IgD-negative memory B cell (primary cell): ENCODE data around the gene KCNK7. TPM values are rescaled to one million over a fixed set of nuclear protein-coding genes. Genes with fewer than 3 reads are reported as not detected.

Source experiments
- H3K27ac Mint-ChIP-seq, 3 donors: one replicate each; pipeline ENCODE4 v1.8.0; 2020 to 2022; ENCODE audit warnings: mild to moderate bottlenecking in 3 of 3, mixed read lengths in 3 of 3, moderate library complexity in 1 of 3
- H3K27me3 Mint-ChIP-seq: one replicate; pipeline ENCODE4 v1.8.0; 2021; ENCODE audit warnings: mixed read lengths
- H3K36me3 Mint-ChIP-seq: one replicate; pipeline ENCODE4 v1.8.0; 2020; ENCODE audit warnings: mild to moderate bottlenecking, mixed read lengths
- H3K4me1 Mint-ChIP-seq, 3 donors: one replicate each; pipeline ENCODE4 v1.8.0; 2020 to 2022; ENCODE audit warnings: mixed read lengths in 3 of 3, mild to moderate bottlenecking in 1 of 3
- H3K4me3 Mint-ChIP-seq, 4 donors: one replicate each; pipeline ENCODE4 v1.8.0; 2020 to 2022; ENCODE audit warnings: mild to moderate bottlenecking in 4 of 4, mixed read lengths in 4 of 4, moderate library complexity in 3 of 4
- H3K9me3 Mint-ChIP-seq, 3 donors: one replicate each; pipeline ENCODE4 v1.8.0; 2020 to 2021; ENCODE audit warnings: mixed read lengths in 3 of 3, mild to moderate bottlenecking in 1 of 3
- polyA plus RNA-seq: library from polyadenylated mRNA; unstranded; fragments of 300-500 nt; fragmentation: Illumina TruSeq; gene quantifications from one replicate; pipeline ENCODE4 v1.2.3, GENCODE V29; 2021

Gene KCNK7
- polyA plus RNA-seq, 1 donor from 2014 or later, result not detected

GRCh38 chr11:65609665-65610064 is 14.1 kb upstream of the KCNK7 start:
- Mint-ChIP-seq H3K4me3 (peak overlapping the region in 1 of 4 donors; percentile 71), H3K27ac (peak overlapping the region; percentile 28 to 95 (median 65))

GRCh38 chr11:65609229-65609628 is 13.6 kb upstream of the KCNK7 start:
- Mint-ChIP-seq H3K27me3 (peaks cover 1% of the 10 kb centered on the region), H3K36me3 (peaks cover 2% of the 10 kb centered on the region), H3K4me3 (peak overlapping the region in 2 of 4 donors; percentile 65 to 71), H3K4me1 (peaks cover 6 to 29% (median 20%) of the 10 kb centered on the region in 3 donors), H3K9me3 (no peaks in the 10 kb centered on the region), H3K27ac (peak overlapping the region in 1 of 3 donors; percentile 65)

More at GRCh38 chr11:65609665-65610064, 14.1 kb upstream of the KCNK7 start:
- Mint-ChIP-seq H3K4me1 (peaks cover 6 to 29% (median 20%) of the 10 kb centered on the region in 3 donors), H3K27me3 (peaks cover 1% of the 10 kb centered on the region), H3K36me3 (peaks cover 2% of the 10 kb centered on the region), H3K9me3 (no peaks in the 10 kb centered on the region)

GRCh38 chr11:65607614-65608426 is 12.2 kb upstream of the KCNK7 start:
- peaks cover 17 to 37% (median 21%) of the 10 kb centered on the region in 3 donors for H3K4me1 Mint-ChIP-seq
- H3K9me3 Mint-ChIP-seq, result no peaks in the 10 kb centered on the region
- peaks cover 2% of the 10 kb centered on the region for H3K36me3 Mint-ChIP-seq
- no peak overlapping the region for H3K27ac Mint-ChIP-seq
- peak overlapping the region in 2 of 4 donors; percentile 54 to 71 for H3K4me3 Mint-ChIP-seq
- peaks cover 1% of the 10 kb centered on the region for H3K27me3 Mint-ChIP-seq

- peak overlapping the region in 1 of 4 donors; percentile 79 for H3K4me3 Mint-ChIP-seq
- H3K27me3 Mint-ChIP-seq, result peaks cover 1% of the 10 kb centered on the region
- H3K36me3 Mint-ChIP-seq, result peaks cover 2% of the 10 kb centered on the region
- H3K4me1 Mint-ChIP-seq, result peaks cover 13 to 30% (median 16%) of the 10 kb centered on the region in 3 donors
- H3K27ac Mint-ChIP-seq, result no peak overlapping the region
- H3K9me3 Mint-ChIP-seq, result no peaks in the 10 kb centered on the region
Observed at GRCh38 chr11:65606876-65607613, 11.4 kb upstream of the KCNK7 start.

- Mint-ChIP-seq H3K9me3 (no peaks in the 10 kb centered on the region), H3K27ac (no peak overlapping the region), H3K4me3 (no peak overlapping the region)
Observed at GRCh38 chr11:65604258-65604657, 8.7 kb upstream of the KCNK7 start.

GRCh38 chr11:65599955-65600246 is 4.3 kb upstream of the KCNK7 start:
- Mint-ChIP-seq H3K4me1 (peaks cover 10 to 18% (median 12%) of the 10 kb centered on the region in 3 donors), H3K27me3 (no peaks in the 10 kb centered on the region), H3K4me3 (no peak overlapping the region), H3K36me3 (no peaks in the 10 kb centered on the region), H3K27ac (no peak overlapping the region), H3K9me3 (no peaks in the 10 kb centered on the region)

More at GRCh38 chr11:65604258-65604657, 8.7 kb upstream of the KCNK7 start:
- Mint-ChIP-seq H3K36me3 (peaks cover 2% of the 10 kb centered on the region), H3K27me3 (no peaks in the 10 kb centered on the region), H3K4me1 (peaks cover 10 to 16% (median 12%) of the 10 kb centered on the region in 3 donors)

GRCh38 chr11:65599216-65599954 is 3.8 kb upstream of the KCNK7 start:
- H3K4me1 Mint-ChIP-seq, result peaks cover 12 to 19% (median 12%) of the 10 kb centered on the region in 3 donors
- no peaks in the 10 kb centered on the region for H3K27me3 Mint-ChIP-seq
- H3K4me3 Mint-ChIP-seq, result no peak overlapping the region
- no peaks in the 10 kb centered on the region for H3K36me3 Mint-ChIP-seq
- H3K27ac Mint-ChIP-seq, result no peak overlapping the region
- no peaks in the 10 kb centered on the region for H3K9me3 Mint-ChIP-seq

- H3K36me3 Mint-ChIP-seq, result no peaks in the 10 kb centered on the region
- peaks cover 5 to 16% (median 10%) of the 10 kb centered on the region in 3 donors for H3K4me1 Mint-ChIP-seq
- H3K27ac Mint-ChIP-seq, result no peak overlapping the region
- H3K9me3 Mint-ChIP-seq, result no peaks in the 10 kb centered on the region
- H3K27me3 Mint-ChIP-seq, result no peaks in the 10 kb centered on the region
- H3K4me3 Mint-ChIP-seq, result no peak overlapping the region
Observed at GRCh38 chr11:65598258-65598699, 2.7 kb upstream of the KCNK7 start.

GRCh38 chr11:65596520-65596919 is 920 bp upstream of the KCNK7 start:
- Mint-ChIP-seq H3K27me3 (no peaks in the 10 kb centered on the region), H3K4me3 (no peak overlapping the region)

GRCh38 chr11:65595131-65595530 is 469 bp downstream of the KCNK7 start:
- peak overlapping the region in 1 of 4 donors; percentile 65 for H3K4me3 Mint-ChIP-seq
- peaks cover 0 to 12% (median 5%) of the 10 kb centered on the region in 3 donors for H3K4me1 Mint-ChIP-seq
- no peaks in the 10 kb centered on the region for H3K9me3 Mint-ChIP-seq
- H3K36me3 Mint-ChIP-seq, result no peaks in the 10 kb centered on the region
- H3K27me3 Mint-ChIP-seq, result no peaks in the 10 kb centered on the region
- no peak overlapping the region for H3K27ac Mint-ChIP-seq

More at GRCh38 chr11:65596520-65596919, 920 bp upstream of the KCNK7 start:
- Mint-ChIP-seq H3K9me3 (no peaks in the 10 kb centered on the region), H3K27ac (no peak overlapping the region), H3K36me3 (no peaks in the 10 kb centered on the region), H3K4me1 (peaks cover 0 to 12% (median 5%) of the 10 kb centered on the region in 3 donors)

GRCh38 chr11:65593518-65594414 is 1.8 kb downstream of the KCNK7 start:
- H3K27me3 Mint-ChIP-seq, result no peaks in the 10 kb centered on the region
- no peak overlapping the region for H3K4me3 Mint-ChIP-seq
- H3K36me3 Mint-ChIP-seq, result no peaks in the 10 kb centered on the region
- H3K9me3 Mint-ChIP-seq, result no peaks in the 10 kb centered on the region
- peaks cover 2 to 13% (median 12%) of the 10 kb centered on the region in 3 donors for H3K4me1 Mint-ChIP-seq
- H3K27ac Mint-ChIP-seq, result no peak overlapping the region

- Mint-ChIP-seq H3K36me3 (no peaks in the 10 kb centered on the region), H3K27ac (no peak overlapping the region), H3K4me3 (no peak overlapping the region), H3K4me1 (peaks cover 9 to 21% (median 20%) of the 10 kb centered on the region in 3 donors), H3K9me3 (no peaks in the 10 kb centered on the region), H3K27me3 (no peaks in the 10 kb centered on the region)
Observed at GRCh38 chr11:65592858-65593517, 2.6 kb downstream of the KCNK7 start.

GRCh38 chr11:65591939-65592857 is 3.4 kb downstream of the KCNK7 start:
- no peaks in the 10 kb centered on the region for H3K9me3 Mint-ChIP-seq
- H3K27ac Mint-ChIP-seq, result no peak overlapping the region
- H3K4me1 Mint-ChIP-seq, result peaks cover 17 to 28% (median 26%) of the 10 kb centered on the region in 3 donors
- no peaks in the 10 kb centered on the region for H3K36me3 Mint-ChIP-seq
- H3K4me3 Mint-ChIP-seq, result no peak overlapping the region
- no peaks in the 10 kb centered on the region for H3K27me3 Mint-ChIP-seq
